Measurements from ENCODE around the gene GGTLC2. TPM values are rescaled to one million over a fixed set of nuclear protein-coding genes. Genes with fewer than 3 reads are reported as not detected.

The GGTLC2 gene
- total RNA-seq: not detected in 2 replicates

DNA sequence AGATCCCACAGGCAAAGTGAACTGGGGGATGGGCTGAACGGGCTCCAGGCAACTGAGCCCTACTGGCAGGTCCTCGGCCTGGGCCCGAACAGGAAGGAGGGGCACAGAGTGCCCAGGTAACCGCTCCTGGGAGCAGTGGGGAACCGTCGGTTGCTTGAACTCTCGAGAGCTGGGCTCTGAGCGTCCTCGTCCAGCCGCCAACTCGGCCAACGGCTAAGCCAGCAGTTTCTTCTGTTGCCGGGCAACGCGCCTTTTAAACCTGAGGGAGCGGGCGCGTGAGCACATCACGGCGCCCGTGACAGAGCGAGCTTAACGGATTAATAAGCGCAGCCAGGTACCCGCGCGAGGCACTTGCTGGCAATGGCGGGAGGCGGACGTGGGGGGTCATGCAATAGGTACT, at the start of gene GGTLC2:
TSS of gene GGTLC2 (plus strand) at position 301 of the 400 bp plus-strand sequence. CDS start 1,732 bp downstream, outside the sequence.

Other genes with a start within 250 kb of the GGTLC2 start
- gene ZNF280B, start 135.9 kb upstream of the GGTLC2 start, total RNA-seq: 0.73 and 0.94 TPM in 2 replicates
- gene ZNF280A, start 124.3 kb upstream of the GGTLC2 start, total RNA-seq: not detected in 2 replicates
- gene PRAME, start 85.3 kb upstream of the GGTLC2 start, total RNA-seq: 0.20 TPM in 1 of 2 replicates, not detected in the other
- gene IGLL5, start 243.2 kb downstream of the GGTLC2 start, total RNA-seq: not detected in 2 replicates

Data from mammary microvascular endothelial cell (primary cell).